GM21360 (cell line): ENCODE measurements around the gene OLFML3.
A peak's percentile ranks its signal among the peaks of the same experiment; 100 is the strongest.

ENCODE experiments used
- ATAC-seq: cut with Tn5 transposase; IDR thresholded peaks from one replicate; pipeline ENCODE4 v1.9.1; 2021; ENCODE audit warnings: mild to moderate bottlenecking, moderate library complexity; ENCODE audit not compliant: unreplicated experiment

The OLFML3 gene, protein sequence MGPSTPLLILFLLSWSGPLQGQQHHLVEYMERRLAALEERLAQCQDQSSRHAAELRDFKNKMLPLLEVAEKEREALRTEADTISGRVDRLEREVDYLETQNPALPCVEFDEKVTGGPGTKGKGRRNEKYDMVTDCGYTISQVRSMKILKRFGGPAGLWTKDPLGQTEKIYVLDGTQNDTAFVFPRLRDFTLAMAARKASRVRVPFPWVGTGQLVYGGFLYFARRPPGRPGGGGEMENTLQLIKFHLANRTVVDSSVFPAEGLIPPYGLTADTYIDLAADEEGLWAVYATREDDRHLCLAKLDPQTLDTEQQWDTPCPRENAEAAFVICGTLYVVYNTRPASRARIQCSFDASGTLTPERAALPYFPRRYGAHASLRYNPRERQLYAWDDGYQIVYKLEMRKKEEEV

DNA sequence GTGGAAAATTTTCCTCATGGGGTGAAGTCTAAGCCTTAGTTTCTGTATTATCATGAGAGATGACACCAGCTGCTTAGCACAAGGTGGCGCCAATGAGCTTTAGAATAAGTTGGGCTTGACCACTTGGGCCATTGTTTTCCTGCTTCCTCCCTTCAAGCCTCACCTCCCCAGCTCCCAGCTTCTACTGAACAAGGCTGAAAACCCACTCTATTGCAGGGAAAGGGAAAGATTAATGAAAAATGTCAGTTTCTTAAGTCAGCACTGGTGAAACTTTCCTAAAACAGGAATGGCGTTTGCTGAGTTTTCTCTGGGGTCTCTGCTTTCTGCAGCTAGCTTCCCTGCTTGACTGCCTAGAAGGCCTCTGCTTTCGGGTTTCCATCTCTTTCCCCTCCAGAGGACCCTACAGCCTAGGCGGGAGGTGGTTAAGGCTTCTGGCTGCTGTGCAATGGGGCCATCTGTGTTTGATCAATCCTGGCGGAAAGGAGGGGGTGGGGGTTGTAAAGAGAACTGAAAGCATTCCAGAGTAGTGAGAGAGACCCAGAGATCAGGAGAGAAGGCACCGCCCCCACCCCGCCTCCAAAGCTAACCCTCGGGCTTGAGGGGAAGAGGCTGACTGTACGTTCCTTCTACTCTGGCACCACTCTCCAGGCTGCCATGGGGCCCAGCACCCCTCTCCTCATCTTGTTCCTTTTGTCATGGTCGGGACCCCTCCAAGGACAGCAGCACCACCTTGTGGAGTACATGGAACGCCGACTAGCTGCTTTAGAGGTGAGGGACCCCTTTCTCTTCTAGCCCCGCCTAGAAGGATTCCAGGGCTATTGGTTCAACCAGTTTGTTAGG, at the start of gene OLFML3:
TSS of gene OLFML3 (plus strand) at position 612 of the 840 bp plus-strand sequence. CDS start at position 655, 43 bp downstream.
- ATAC-seq: no peak

DNA sequence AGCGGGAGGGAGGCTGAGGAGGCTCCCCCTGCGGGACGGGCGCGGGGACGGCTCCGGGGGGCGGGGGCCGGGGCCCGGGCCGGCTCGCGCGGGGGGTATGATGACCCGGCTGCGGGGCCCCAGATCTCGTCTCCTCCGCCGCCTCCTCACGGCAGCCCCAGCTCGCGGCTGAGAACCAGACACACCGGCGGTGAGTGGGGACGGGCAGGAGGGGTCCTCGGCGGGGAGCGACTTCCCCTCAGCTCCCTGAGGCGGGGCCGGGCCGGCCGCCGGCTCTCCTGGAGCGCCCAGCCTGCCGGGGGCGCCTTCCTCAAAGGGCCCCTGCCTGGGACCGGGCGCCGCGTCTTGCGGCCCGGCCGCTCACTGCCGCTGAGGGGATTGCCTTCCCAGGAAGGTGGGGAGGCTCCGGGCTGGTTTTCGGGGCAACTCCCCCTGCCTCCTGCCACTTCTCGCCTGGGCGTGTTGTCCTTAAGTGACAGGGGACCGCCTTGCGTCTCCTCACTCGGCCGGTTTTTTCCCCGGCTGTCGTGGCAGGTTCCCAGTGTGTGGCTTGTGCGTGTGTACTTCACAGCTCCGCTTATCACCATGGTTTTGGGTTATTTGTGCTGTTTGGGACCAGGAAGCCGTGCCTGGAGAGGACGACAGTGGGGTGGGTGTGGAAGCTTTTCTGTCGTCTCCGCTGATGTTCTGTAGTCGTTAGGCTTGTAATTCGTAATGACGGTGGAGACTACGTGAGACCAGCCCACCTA, 49.4 kb upstream of the OLFML3 start:
- ATAC-seq: peak; percentile 35

DNA sequence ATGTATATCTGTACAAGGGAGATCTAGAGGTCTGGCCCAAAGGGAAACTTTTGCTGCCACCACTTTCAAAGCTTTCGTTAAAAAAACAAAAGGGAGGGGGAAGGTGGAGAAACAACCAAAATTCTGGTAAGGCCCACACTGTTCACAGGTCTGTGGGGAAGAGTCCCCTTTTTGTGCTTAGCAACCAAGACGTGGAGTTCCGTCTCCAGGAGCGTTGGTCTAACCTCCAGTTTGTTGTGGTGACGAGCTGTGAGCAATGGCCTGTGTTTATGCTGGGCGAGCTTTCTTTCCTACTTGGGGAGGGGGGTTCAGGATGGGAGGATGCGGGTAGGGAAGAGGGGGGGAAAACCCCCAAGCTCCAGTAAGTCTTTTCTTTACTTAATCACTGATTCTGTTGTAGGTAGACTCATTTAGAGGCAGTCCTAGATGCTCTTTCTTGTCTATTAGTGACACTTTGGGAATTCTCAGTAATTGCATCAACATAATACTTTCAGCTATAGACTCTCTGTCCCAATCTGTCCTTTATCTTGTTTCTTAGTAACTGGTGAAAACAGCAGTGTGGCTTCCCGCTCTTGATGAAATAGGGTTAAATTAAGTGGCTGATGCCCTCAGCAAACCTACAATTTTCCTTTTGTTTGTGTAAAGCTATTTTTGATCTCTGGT, 48.6 kb upstream of the OLFML3 start:
- peak; percentile 38 for ATAC-seq

DNA sequence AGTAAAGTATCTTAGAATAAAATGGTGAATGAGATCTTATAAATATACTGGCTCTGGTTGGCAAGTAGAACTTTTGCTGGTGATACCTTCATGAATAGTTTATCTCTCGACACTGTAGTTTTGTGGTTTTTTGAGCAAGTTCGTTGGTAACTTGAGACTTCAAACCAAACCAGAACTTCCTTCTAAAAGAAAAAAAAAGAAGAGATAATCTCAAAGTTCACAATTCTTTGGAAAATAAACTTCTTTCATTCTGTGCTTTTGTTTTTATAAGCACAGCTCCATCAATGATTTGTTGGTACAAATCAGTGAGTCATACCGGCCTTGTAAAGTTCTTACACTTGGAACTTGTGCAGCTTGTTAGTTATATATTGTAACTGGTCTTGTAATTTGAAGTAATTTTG, 47.8 kb upstream of the OLFML3 start:
- no peak for ATAC-seq

DNA sequence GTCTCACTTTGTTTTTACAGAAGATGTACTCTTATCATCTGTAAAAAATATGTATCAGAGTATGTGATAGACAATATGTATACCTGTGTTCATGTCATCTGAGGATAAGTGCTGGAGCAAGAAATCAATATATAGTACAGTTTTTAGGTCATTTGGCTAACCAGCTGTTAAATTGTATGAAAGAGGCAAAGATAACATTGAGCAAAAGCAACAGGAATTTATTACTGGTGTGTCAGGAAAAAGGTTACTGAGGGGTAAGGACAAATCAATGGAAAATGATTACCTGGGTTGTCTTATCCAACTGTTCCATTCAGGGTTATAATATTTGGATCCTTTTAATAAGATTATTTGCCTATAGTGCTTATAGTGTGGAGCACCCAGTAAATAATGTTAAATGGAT, 45.3 kb upstream of the OLFML3 start:
- no peak for ATAC-seq

DNA sequence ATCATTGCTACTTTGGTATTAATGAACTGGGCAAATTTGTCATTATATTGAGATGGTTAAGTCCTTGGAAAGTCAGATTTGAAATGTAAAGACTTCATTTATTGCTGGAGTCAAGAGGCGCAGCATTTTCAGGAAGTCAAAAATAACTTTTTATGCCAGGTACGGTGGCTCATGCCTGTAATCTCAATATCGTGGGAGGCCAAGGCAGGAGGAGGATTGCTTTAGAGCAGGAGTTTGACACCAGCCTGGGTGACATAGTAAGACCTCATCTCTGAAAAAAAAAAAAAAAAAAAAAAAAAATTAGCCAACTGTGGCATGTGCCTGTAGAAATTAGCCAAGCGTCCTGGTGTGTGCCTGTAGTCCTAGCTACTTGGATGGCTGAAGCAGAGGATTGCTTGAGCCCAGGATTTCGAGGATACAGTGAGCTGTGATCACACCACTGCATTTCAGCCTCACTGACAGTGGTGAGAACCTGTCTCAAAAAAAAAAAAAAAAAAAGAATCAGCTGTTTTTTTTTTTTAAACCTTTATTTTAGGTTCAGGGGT, 44.7 kb upstream of the OLFML3 start:
- no peak for ATAC-seq

DNA sequence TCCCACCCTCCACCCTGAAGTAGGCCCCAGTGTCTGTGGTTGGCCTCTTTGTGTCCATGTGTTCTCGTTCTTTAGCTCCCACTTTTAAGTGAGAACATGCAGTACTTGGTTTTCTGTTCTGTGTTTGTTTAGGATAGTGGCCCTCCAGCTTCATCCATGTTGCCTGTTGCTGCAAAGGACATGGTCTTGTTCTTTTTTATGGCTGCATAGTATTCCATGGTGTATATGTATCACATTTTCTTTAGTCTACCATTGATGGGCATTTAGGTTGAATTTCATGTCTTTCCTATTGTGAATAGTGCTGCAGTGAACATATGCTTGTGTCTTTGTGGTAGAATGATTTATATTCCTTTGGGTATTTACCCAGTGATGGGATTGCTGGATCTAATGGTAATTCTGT, 44.1 kb upstream of the OLFML3 start:
- ATAC-seq: no peak

DNA sequence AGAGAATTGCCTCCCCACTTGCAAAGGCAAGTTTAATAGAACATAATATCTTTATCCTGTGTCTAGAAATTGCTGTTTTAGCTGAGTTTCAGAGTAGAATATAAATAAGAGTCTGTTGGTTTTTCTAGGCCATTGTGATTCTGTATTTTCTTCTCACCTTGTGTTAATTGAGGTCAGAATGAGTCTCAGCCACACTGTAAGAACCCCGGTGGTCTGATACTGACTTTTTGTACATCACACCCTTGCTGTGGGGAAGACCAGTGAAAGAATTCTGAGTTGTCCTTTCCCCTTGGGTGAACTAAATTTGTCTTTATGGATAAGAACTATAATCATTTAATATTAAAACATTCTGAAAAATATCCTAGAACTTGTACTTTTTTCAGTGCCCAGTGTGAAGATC, 43.3 kb upstream of the OLFML3 start:
- ATAC-seq: no peak

DNA sequence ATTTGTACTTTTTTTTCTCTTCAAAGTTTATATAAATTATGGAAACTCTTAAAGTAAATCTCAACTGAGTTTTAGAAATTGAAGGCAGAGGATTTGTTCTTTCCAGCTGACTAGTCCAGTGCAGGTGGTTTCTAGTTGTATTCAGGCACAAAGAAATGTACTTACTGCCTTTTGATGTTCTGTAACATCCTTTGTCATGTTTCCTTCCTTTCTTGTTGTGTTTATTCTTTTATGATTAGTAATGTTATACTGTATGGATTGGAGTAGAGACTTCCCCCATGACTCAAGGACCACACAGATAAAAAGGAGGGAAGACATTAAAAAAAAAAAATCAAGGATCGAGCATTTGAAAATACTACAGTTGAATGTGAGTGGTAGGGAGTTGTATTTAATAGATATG, 42.1 kb upstream of the OLFML3 start:
- no peak for ATAC-seq

DNA sequence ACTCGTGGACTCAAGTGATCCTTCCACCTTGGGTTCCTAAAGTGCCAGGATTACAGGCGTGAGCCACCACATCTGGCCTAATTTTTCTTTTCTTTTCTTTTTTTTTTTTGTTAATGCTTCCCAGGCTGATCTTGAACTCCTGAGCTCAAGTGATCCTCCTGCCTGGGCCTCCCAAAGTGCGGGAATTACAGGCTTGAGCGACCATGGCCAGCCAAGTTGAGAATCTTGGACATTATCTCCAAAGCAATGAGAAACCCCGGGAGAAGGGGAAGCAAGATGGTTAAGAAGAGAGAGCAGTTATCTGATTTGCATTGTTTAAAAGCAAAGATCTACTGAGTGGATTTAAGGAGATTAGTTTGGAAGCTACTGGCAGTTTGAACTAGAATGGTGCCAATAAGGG, 41.1 kb upstream of the OLFML3 start:
- no peak for ATAC-seq

DNA sequence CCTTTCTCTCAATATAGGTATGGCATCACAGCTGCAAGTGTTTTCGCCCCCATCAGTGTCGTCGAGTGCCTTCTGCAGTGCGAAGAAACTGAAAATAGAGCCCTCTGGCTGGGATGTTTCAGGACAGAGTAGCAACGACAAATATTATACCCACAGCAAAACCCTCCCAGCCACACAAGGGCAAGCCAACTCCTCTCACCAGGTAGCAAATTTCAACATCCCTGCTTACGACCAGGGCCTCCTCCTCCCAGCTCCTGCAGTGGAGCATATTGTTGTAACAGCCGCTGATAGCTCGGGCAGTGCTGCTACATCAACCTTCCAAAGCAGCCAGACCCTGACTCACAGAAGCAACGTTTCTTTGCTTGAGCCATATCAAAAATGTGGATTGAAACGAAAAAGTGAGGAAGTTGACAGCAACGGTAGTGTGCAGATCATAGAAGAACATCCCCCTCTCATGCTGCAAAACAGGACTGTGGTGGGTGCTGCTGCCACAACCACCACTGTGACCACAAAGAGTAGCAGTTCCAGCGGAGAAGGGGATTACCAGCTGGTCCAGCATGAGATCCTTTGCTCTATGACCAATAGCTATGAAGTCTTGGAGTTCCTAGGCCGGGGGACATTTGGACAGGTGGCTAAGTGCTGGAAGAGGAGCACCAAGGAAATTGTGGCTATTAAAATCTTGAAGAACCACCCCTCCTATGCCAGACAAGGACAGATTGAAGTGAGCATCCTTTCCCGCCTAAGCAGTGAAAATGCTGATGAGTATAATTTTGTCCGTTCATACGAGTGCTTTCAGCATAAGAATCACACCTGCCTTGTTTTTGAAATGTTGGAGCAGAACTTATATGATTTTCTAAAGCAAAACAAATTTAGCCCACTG, 38.7 kb upstream of the OLFML3 start:
- no peak for ATAC-seq

DNA sequence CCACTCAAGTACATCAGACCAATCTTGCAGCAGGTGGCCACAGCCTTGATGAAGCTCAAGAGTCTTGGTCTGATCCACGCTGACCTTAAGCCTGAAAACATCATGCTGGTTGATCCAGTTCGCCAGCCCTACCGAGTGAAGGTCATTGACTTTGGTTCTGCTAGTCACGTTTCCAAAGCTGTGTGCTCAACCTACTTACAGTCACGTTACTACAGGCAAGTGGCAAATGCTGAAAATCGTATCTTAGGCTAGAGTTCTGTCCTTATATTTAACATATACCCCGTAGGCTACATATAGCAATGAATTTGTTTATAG, 38.1 kb upstream of the OLFML3 start:
- no peak for ATAC-seq

DNA sequence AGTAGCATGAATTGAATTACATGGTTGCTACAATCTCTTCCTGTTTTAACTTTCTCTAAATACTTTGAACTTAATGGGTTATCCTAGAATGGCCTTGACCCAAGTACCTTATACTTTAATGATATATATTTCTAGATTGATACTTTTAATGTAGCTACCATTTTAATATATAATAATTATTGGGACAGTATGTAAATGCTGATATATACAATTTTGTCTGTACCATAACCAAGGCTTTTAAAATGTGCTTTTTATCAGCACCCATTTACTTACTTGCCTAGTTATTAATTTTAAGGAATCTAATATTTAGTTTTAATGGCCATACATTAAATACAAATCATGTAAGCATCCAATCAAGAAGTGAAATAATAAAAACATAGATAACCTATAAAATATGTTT, 36.7 kb upstream of the OLFML3 start:
- ATAC-seq: no peak

DNA sequence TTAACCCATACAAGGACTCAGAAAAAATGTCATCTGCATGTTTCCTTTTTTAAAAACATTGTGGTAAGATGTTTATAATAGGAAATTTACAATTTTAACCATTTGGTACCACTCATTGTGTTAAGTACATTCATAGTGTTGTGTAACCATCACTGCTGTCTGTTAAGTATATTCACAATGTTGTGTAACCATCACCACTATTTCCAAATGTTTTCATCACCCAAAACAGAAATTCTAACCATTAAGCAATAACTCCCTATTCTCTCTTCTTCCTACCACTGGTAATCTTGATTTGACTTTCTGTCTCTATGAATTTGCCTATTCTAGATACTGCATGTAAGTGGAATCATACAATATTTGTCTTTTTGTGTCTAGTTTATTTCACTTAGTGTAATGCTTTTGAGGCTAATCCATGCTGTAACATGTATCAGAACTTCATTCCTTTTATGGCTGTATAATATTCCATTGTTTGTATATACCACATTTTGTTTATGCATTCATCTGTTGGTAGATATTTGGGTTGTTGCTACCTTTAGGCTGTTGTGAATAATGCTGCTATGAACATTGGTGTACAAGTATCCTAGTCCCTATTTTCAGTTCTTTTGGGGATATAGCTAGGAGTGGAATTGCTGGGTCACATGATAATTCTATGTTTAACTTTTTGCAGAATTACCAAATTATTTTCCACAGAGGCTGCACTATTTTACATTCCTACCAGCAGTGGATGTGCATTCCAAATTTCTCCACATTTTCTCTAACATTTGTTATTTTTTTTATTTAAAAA, 36.1 kb upstream of the OLFML3 start:
- ATAC-seq: no peak

DNA sequence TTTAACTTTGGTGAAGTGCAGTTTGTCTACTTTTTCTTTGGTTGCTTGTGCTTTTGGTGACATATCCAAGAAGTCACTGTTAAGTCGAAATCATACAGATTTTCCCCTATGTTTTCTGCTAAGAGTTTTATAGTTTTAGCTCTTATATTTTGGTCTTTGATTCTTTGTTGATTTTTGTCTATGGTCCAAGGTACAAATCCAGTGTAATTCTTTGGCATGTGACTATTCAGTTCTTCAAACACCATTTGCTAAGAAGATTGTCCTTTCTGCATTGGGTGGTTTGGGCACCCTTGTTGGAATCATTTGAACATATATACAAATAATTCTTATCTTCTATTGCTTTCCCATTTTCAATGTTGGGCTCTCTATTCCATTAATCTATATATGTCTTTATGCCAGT, 33.9 kb upstream of the OLFML3 start:
- ATAC-seq: no peak

DNA sequence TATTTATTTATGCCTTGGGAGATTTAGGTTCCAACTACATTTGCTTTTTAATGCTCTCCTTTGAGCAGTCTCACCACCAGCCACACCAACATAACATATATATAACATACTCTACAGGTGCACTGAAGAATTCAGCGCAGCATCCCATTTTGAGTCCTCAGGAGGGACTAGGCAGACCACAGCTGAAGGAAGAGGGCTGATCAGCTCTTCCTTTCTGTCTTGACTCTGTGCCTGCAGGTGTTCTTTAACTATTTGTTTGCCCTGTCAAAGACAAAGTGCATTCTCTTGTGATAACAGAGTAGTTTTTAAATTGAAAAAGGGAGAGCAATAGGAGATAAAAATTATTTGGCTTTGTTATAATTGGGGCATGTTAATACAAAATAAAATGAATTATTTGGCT, 33.2 kb upstream of the OLFML3 start:
- ATAC-seq: no peak

DNA sequence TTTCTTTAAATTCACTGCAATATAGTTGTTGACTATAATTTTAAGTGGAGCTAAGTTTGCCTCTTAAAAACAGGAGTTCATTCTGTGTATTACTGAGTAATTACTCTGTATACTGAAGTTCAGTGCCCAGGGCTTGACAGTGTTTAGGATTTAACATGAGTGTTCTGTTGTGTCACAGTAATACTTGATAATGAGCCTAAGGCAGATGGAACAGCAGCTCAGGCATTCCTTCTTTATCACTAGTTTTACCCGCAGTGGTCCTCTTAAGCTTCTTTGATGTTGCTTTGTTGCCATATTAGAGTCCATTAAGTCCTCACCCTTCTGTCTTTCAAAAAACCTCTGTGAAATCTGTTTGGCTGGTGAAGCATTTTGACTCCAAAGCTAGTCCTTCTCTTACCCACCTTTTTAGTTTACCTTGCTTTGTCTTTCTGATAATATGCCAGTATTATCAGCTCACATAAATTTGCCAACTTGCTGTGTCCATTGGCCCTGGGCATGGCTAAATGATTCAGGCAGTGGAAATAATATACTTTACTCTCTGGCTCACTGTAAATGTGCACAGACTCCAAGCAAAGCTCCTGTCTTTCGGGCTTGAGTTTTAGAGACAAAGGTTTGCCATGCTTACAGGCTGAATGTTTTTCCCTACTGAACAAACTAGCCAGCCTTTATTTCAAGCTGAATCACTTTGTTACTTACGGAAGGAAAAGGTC, 32.4 kb upstream of the OLFML3 start:
- no peak for ATAC-seq

DNA sequence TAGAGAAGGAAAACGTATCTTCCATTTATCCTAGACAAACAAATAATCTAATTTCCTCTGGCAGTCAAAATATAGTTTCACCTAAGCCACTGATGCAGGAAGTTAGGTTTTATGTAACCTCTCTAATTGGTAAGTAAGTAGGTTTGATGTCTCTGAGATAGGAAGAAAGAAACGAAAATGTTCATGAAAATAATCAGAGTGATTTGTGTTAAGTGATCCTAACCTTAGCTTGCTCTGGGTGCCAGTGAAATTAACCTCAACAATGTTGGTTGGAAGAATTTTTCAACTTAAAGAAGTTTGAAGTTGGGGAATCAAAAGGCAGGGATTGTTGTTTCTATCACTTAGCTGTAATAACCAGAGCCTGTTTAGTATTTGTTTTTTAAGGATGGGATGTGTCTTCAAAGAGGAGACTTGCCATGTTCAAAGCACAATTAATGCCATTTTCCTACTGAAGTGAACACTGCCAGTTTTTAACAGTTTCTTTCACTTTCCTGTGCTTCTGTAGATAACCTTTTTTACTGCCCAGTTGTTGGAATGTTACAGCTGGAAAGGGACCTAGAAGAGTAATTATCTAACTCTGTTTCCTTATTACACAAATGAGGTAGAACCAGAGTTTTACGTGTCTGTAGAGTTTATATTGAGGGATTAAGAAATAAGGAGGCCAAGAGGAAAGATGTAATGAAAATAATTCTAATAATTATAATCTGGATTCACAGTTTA, 31.7 kb upstream of the OLFML3 start:
- ATAC-seq: no peak
